GM23338 (cell line): ENCODE results near the gene GTF3C5. TPM values are rescaled to one million over a fixed set of nuclear protein-coding genes. Genes with fewer than 3 reads are reported as not detected.

ENCODE experiments used
- ATAC-seq: fragments of 200-7000 bp; cut with Tn5 transposase; 3 replicates; pipeline ENCODE4 v1.9.1; 2020
- DNase-seq: peaks from one replicate; pipeline ENCODE4 v3.0.0-alpha.2; 2015; ENCODE audit warnings: low spot score
- H2AFZ ChIP-seq: fragments of 200-600 bp; sonication (generic); 2 replicates; pipeline ENCODE4 v1.8.0; 2016; ENCODE audit warnings: antibody characterized with exemption, mild to moderate bottlenecking, moderate library complexity
- H3F3A ChIP-seq: fragments of 200-600 bp; sonication (generic); replicated peaks from 2 replicates; pipeline ENCODE4 v1.8.0; 2017; ENCODE audit warnings: antibody characterized with exemption, mixed run types, low read depth
- H3K27ac ChIP-seq: fragments of 200-600 bp; sonication (generic); 2 replicates; pipeline ENCODE4 v1.6.1; 2016; ENCODE audit warnings: low read depth
- H3K27me3 ChIP-seq: fragments of 200-600 bp; sonication (generic); 2 replicates; pipeline ENCODE4 v1.8.0; 2016; ENCODE audit warnings: mild to moderate bottlenecking, mixed run types, moderate library complexity; ENCODE audit not compliant: insufficient read depth
- H3K36me3 ChIP-seq: fragments of 200-600 bp; sonication (generic); 2 replicates; pipeline ENCODE4 v1.8.0; 2016; ENCODE audit warnings: mild to moderate bottlenecking; ENCODE audit not compliant: insufficient read depth
- H3K4me1 ChIP-seq: fragments of 200-600 bp; sonication (generic); 2 replicates; pipeline ENCODE4 v1.8.0; 2016; ENCODE audit warnings: mild to moderate bottlenecking, moderate library complexity; ENCODE audit not compliant: insufficient read depth
- H3K4me2 ChIP-seq: fragments of 200-600 bp; sonication (generic); 2 replicates; pipeline ENCODE4 v1.7.1; 2017; ENCODE audit warnings: mixed run types
- H3K4me3 ChIP-seq: fragments of 200-600 bp; sonication (generic); 2 replicates; pipeline ENCODE4 v1.6.1; 2016; ENCODE audit warnings: mixed run types
- H3K79me2 ChIP-seq: fragments of 200-600 bp; sonication (generic); replicated peaks from 2 replicates; pipeline ENCODE4 v1.8.0; 2017; ENCODE audit warnings: mild to moderate bottlenecking; ENCODE audit not compliant: insufficient read depth
- H3K9me2 ChIP-seq: fragments of 200-600 bp; sonication (generic); 2 replicates; pipeline ENCODE4 v1.8.0; 2017; ENCODE audit not compliant: insufficient read depth
- H4K20me1 ChIP-seq: fragments of 200-600 bp; sonication (generic); replicated peaks from 2 replicates; pipeline ENCODE4 v1.8.0; 2017; ENCODE audit warnings: mild to moderate bottlenecking; ENCODE audit not compliant: insufficient read depth
- H3K27ac Mint-ChIP-seq: 2 replicates; pipeline ENCODE4 v1.8.0; 2020; ENCODE audit warnings: inconsistent platforms, mild to moderate bottlenecking, moderate library complexity, mixed read lengths
- H3K27me3 Mint-ChIP-seq: 3 replicates; pipeline ENCODE4 v1.8.0; 2022; ENCODE audit warnings: low read depth, mild to moderate bottlenecking, moderate library complexity, mixed read lengths, inconsistent platforms; ENCODE audit not compliant: insufficient read depth, poor library complexity
- H3K36me3 Mint-ChIP-seq: 3 replicates; pipeline ENCODE4 v1.8.0; 2021; ENCODE audit warnings: low read depth, mild to moderate bottlenecking, inconsistent platforms, moderate library complexity, mixed read lengths
- H3K4me1 Mint-ChIP-seq: 3 replicates; pipeline ENCODE4 v1.8.0; 2020; ENCODE audit warnings: mild to moderate bottlenecking, inconsistent platforms, mixed read lengths
- H3K4me3 Mint-ChIP-seq: 3 replicates; pipeline ENCODE4 v1.8.0; 2021; ENCODE audit warnings: moderate library complexity, mild to moderate bottlenecking, inconsistent platforms, mixed read lengths
- H3K9me3 Mint-ChIP-seq: 3 replicates; pipeline ENCODE4 v1.8.0; 2020; ENCODE audit warnings: moderate library complexity, mild to moderate bottlenecking, inconsistent platforms, mixed read lengths
- CREB1 ChIP-seq: fragments of 250-450 bp; sonication (Bioruptor Pico); IDR thresholded peaks from 2 replicates; pipeline ENCODE4 v1.5.0; 2020; ENCODE audit warnings: low read depth, mild to moderate bottlenecking, moderate library complexity
- CTCF ChIP-seq, 2 experiments: fragments of 200-600 bp in 1 of 2; sonication (generic) in 1 of 2; conservative IDR thresholded peaks; 2 replicates each; pipeline versions ENCODE4 v1.5.1 to v1.6.1; 2016 to 2017; ENCODE audit warnings: antibody characterized with exemption in 2 of 2, low read depth in 2 of 2, mild to moderate bottlenecking in 2 of 2, moderate library complexity in 1 of 2
- ETS1 ChIP-seq: IDR thresholded peaks from 2 replicates; pipeline ENCODE4 v1.6.1; 2016; ENCODE audit warnings: antibody characterized with exemption
- EZH2 ChIP-seq: fragments of 200-600 bp; sonication (generic); IDR thresholded peaks from one replicate; pipeline ENCODE4 v1.8.0; 2017; ENCODE audit warnings: antibody characterized with exemption, mild to moderate bottlenecking, low read depth; ENCODE audit not compliant: unreplicated experiment
- EZH2phosphoT487 ChIP-seq: fragments of 200-600 bp; sonication (generic); IDR thresholded peaks from one replicate; pipeline ENCODE4 v1.8.1; 2018; ENCODE audit warnings: antibody characterized with exemption; ENCODE audit not compliant: unreplicated experiment
- JUNB ChIP-seq: IDR thresholded peaks from one replicate; pipeline ENCODE4 v1.6.1; 2016; ENCODE audit warnings: antibody characterized with exemption; ENCODE audit not compliant: unreplicated experiment
- NANOG ChIP-seq: IDR thresholded peaks from 2 replicates; pipeline ENCODE4 v1.6.1; 2016; ENCODE audit warnings: antibody characterized with exemption, borderline replicate concordance
- POLR2AphosphoS5 ChIP-seq: IDR thresholded peaks from 2 replicates; pipeline ENCODE4 v1.6.1; 2016; ENCODE audit warnings: antibody characterized with exemption, low read depth
- REST ChIP-seq: IDR thresholded peaks from one replicate; pipeline ENCODE4 v1.6.1; 2018; ENCODE audit warnings: antibody characterized with exemption; ENCODE audit not compliant: unreplicated experiment
- ZNF114 ChIP-seq: fragments of 250-450 bp; sonication (Bioruptor Pico); IDR thresholded peaks from 2 replicates; pipeline ENCODE4 v1.5.0; 2020; ENCODE audit warnings: mild to moderate bottlenecking, moderate library complexity
- long read RNA-seq: library from polyadenylated mRNA; unstranded; transcript quantifications from one replicate; pipeline ENCODE4 v2.0.0, GENCODE V29; 2020; ENCODE audit not compliant: unreplicated experiment
- polyA plus RNA-seq: library from polyadenylated mRNA; unstranded; fragments of >200 nt; fragmentation: Nextera tagmentation; extraction: Ambion mirVana; gene quantifications from 2 replicates; pipeline ENCODE4 v1.2.1, GENCODE V29; 2016
- total RNA-seq: library from RNA; depleted of rRNA; stranded (reverse); fragments of >200 nt; shearing (Covaris generic); gene quantifications from 2 replicates; pipeline ENCODE4 v1.2.3, GENCODE V29; 2014; rRNA removed

Gene GTF3C5
- total RNA-seq (78.8 and 81.1 TPM in 2 replicates), polyA plus RNA-seq (41.2 and 46.0 TPM in 2 replicates)
- long read RNA-seq, transcript GTF3C5-202 (11 exons, 2,406 nt), result major isoform, 41 of 60 reads
- long read RNA-seq, partial matches to known transcripts, result 5 of 60 reads
- long read RNA-seq, other reads (novel, unspliced or antisense), result 8 of 60 reads

- H3K79me2 ChIP-seq, result peaks cover 53% of the 10 kb centered on the region
- DNase-seq (peak; percentile 99), ATAC-seq (peak; percentile 97)
- H3K36me3 Mint-ChIP-seq, result peaks cover 20% of the 10 kb centered on the region
- no peak for TF ChIP-seq NANOG
- TF ChIP-seq CREB1, result peak; percentile 72; the same call in 1 of the 2 replicates
- TF ChIP-seq ETS1, result peak; percentile 29
- no peak for TF ChIP-seq EZH2
- TF ChIP-seq REST, result no peak
- TF ChIP-seq ZNF114 (CRISPR knock-in tag), result peak; percentile 50; the same call in 1 of the 2 replicates
- peak; percentile 84 for TF ChIP-seq POLR2AphosphoS5
- peak within 1 kb of the TSS; percentile 99 for H3K4me3 Mint-ChIP-seq
- peak within 1 kb of the TSS; percentile 75; the same call in 1 of the 2 replicates for H3K27ac ChIP-seq
- peaks cover 10% of the 10 kb centered on the region for H3K27me3 Mint-ChIP-seq
- peak within 1 kb of the TSS; percentile 15 for H2AFZ ChIP-seq
- peak within 1 kb of the TSS; percentile 93 for H3K4me2 ChIP-seq
- H3K27me3 ChIP-seq, result no peaks in the 10 kb centered on the region
- H3K4me3 ChIP-seq, result peak within 1 kb of the TSS; percentile 92
- H3K27ac Mint-ChIP-seq, result peak within 1 kb of the TSS; percentile 99
- H4K20me1 ChIP-seq, result peaks cover 27% of the 10 kb centered on the region
- H3K36me3 ChIP-seq, result no peaks in the 10 kb centered on the region
- H3K9me3 Mint-ChIP-seq, result peaks cover 20% of the 10 kb centered on the region; the same call in 2 of the 3 replicates
- peaks cover 18% of the 10 kb centered on the region for H3K4me1 Mint-ChIP-seq
- peaks cover 9% of the 10 kb centered on the region; the same call in 1 of the 2 replicates for H3K4me1 ChIP-seq
- H3K9me2 ChIP-seq, result 0 out of 2 replicates have a peak, but pooled peaks cover 3% of the 10 kb centered on the region
- no peaks in the 10 kb centered on the region for H3F3A ChIP-seq
Measured at GRCh38 chr9:133030317-133031129, at the start of gene GTF3C5. TSS of gene GTF3C5 (plus strand) at chr9:133030997. CDS start at chr9:133031012, 15 bp downstream.

- H3K27me3 Mint-ChIP-seq, result peaks cover 20% of the 10 kb centered on the region
- no peak overlapping the region for H3K4me3 Mint-ChIP-seq
- H3K36me3 ChIP-seq, result no peaks in the 10 kb centered on the region
- no peaks in the 10 kb centered on the region for H3K79me2 ChIP-seq
- H3K27ac Mint-ChIP-seq, result no peak overlapping the region
- no peak overlapping the region for H3K4me2 ChIP-seq
- no peaks in the 10 kb centered on the region for H3K9me2 ChIP-seq
- 0 out of 2 replicates have a peak, but pooled peaks cover 3% of the 10 kb centered on the region for H4K20me1 ChIP-seq
- H3K4me3 ChIP-seq, result no peak overlapping the region
- H2AFZ ChIP-seq, result no peak overlapping the region
- H3K4me1 Mint-ChIP-seq, result peaks cover 13% of the 10 kb centered on the region
- H3K4me1 ChIP-seq, result peaks cover 11% of the 10 kb centered on the region; the same call in 1 of the 2 replicates
- no peaks in the 10 kb centered on the region for H3K36me3 Mint-ChIP-seq
- DNase-seq, result no peak
- no peaks in the 10 kb centered on the region for H3F3A ChIP-seq
- no peak overlapping the region for H3K27ac ChIP-seq
- H3K27me3 ChIP-seq, result peaks cover 18% of the 10 kb centered on the region
- ATAC-seq, result no peak
- no peaks in the 10 kb centered on the region for H3K9me3 Mint-ChIP-seq
- TF ChIP-seq EZH2 (no peak), REST (no peak), ZNF114 (CRISPR knock-in tag) (no peak), EZH2phosphoT487 (no peak), NANOG (no peak), CTCF (conservative IDR thresholded peaks at IDR 0.05; ENCODE audit: low read depth in 2 of 2) (no peak), POLR2AphosphoS5 (no peak), JUNB (no peak)
Measured at GRCh38 chr9:132982458-132982857, 48.3 kb upstream of the GTF3C5 start.
